GM12892 (cell line): ENCODE data around the gene SPRYD4.

Experiments used
- POLR2A ChIP-seq: IDR thresholded peaks from 2 replicates; pipeline ENCODE4 v1.6.1; 2011; ENCODE audit warnings: low read depth, low read length, control low read depth
- POLR2AphosphoS5 ChIP-seq: IDR thresholded peaks from 2 replicates; pipeline ENCODE4 v1.6.1; 2011; ENCODE audit warnings: low read depth, low read length, control low read depth
- TAF1 ChIP-seq: IDR thresholded peaks from 2 replicates; pipeline ENCODE4 v1.6.1; 2011; ENCODE audit warnings: low read depth, mild to moderate bottlenecking, control low read depth, low read length, borderline replicate concordance

GRCh38 chr12:56510786-56511185 lies 42.4 kb downstream of the SPRYD4 start:
- TF ChIP-seq POLR2A = no peak
- TF ChIP-seq POLR2AphosphoS5 = no peak
- TF ChIP-seq TAF1 = no peak
